GM23338 (cell line): ENCODE measurements around the gene COMMD7. TPM values are rescaled to one million over a fixed set of nuclear protein-coding genes. Genes with fewer than 3 reads are reported as not detected.
"Not testable (repeated sequence)": the region's sequence is repeated elsewhere in the genome, so short reads cannot be mapped to it uniquely, and the experiment has no call there.

Experiments
- ATAC-seq: fragments of 200-7000 bp; cut with Tn5 transposase; 3 replicates; pipeline ENCODE4 v1.9.1; 2020
- DNase-seq: peaks from one replicate; pipeline ENCODE4 v3.0.0-alpha.2; 2015; ENCODE audit warnings: low spot score
- H2AFZ ChIP-seq: fragments of 200-600 bp; sonication (generic); 2 replicates; pipeline ENCODE4 v1.8.0; 2016; ENCODE audit warnings: antibody characterized with exemption, mild to moderate bottlenecking, moderate library complexity
- H3F3A ChIP-seq: fragments of 200-600 bp; sonication (generic); replicated peaks from 2 replicates; pipeline ENCODE4 v1.8.0; 2017; ENCODE audit warnings: antibody characterized with exemption, mixed run types, low read depth
- H3K27ac ChIP-seq: fragments of 200-600 bp; sonication (generic); 2 replicates; pipeline ENCODE4 v1.6.1; 2016; ENCODE audit warnings: low read depth
- H3K27me3 ChIP-seq: fragments of 200-600 bp; sonication (generic); 2 replicates; pipeline ENCODE4 v1.8.0; 2016; ENCODE audit warnings: mild to moderate bottlenecking, mixed run types, moderate library complexity; ENCODE audit not compliant: insufficient read depth
- H3K36me3 ChIP-seq: fragments of 200-600 bp; sonication (generic); 2 replicates; pipeline ENCODE4 v1.8.0; 2016; ENCODE audit warnings: mild to moderate bottlenecking; ENCODE audit not compliant: insufficient read depth
- H3K4me1 ChIP-seq: fragments of 200-600 bp; sonication (generic); 2 replicates; pipeline ENCODE4 v1.8.0; 2016; ENCODE audit warnings: mild to moderate bottlenecking, moderate library complexity; ENCODE audit not compliant: insufficient read depth
- H3K4me2 ChIP-seq: fragments of 200-600 bp; sonication (generic); 2 replicates; pipeline ENCODE4 v1.7.1; 2017; ENCODE audit warnings: mixed run types
- H3K4me3 ChIP-seq: fragments of 200-600 bp; sonication (generic); 2 replicates; pipeline ENCODE4 v1.6.1; 2016; ENCODE audit warnings: mixed run types
- H3K79me2 ChIP-seq: fragments of 200-600 bp; sonication (generic); replicated peaks from 2 replicates; pipeline ENCODE4 v1.8.0; 2017; ENCODE audit warnings: mild to moderate bottlenecking; ENCODE audit not compliant: insufficient read depth
- H3K9me2 ChIP-seq: fragments of 200-600 bp; sonication (generic); 2 replicates; pipeline ENCODE4 v1.8.0; 2017; ENCODE audit not compliant: insufficient read depth
- H4K20me1 ChIP-seq: fragments of 200-600 bp; sonication (generic); replicated peaks from 2 replicates; pipeline ENCODE4 v1.8.0; 2017; ENCODE audit warnings: mild to moderate bottlenecking; ENCODE audit not compliant: insufficient read depth
- H3K27ac Mint-ChIP-seq: 2 replicates; pipeline ENCODE4 v1.8.0; 2020; ENCODE audit warnings: inconsistent platforms, mild to moderate bottlenecking, moderate library complexity, mixed read lengths
- H3K27me3 Mint-ChIP-seq: 3 replicates; pipeline ENCODE4 v1.8.0; 2022; ENCODE audit warnings: low read depth, mild to moderate bottlenecking, moderate library complexity, mixed read lengths, inconsistent platforms; ENCODE audit not compliant: insufficient read depth, poor library complexity
- H3K36me3 Mint-ChIP-seq: 3 replicates; pipeline ENCODE4 v1.8.0; 2021; ENCODE audit warnings: low read depth, mild to moderate bottlenecking, inconsistent platforms, moderate library complexity, mixed read lengths
- H3K4me1 Mint-ChIP-seq: 3 replicates; pipeline ENCODE4 v1.8.0; 2020; ENCODE audit warnings: mild to moderate bottlenecking, inconsistent platforms, mixed read lengths
- H3K4me3 Mint-ChIP-seq: 3 replicates; pipeline ENCODE4 v1.8.0; 2021; ENCODE audit warnings: moderate library complexity, mild to moderate bottlenecking, inconsistent platforms, mixed read lengths
- H3K9me3 Mint-ChIP-seq: 3 replicates; pipeline ENCODE4 v1.8.0; 2020; ENCODE audit warnings: moderate library complexity, mild to moderate bottlenecking, inconsistent platforms, mixed read lengths
- CREB1 ChIP-seq: fragments of 250-450 bp; sonication (Bioruptor Pico); IDR thresholded peaks from 2 replicates; pipeline ENCODE4 v1.5.0; 2020; ENCODE audit warnings: low read depth, mild to moderate bottlenecking, moderate library complexity
- ETS1 ChIP-seq: IDR thresholded peaks from 2 replicates; pipeline ENCODE4 v1.6.1; 2016; ENCODE audit warnings: antibody characterized with exemption
- NANOG ChIP-seq: IDR thresholded peaks from 2 replicates; pipeline ENCODE4 v1.6.1; 2016; ENCODE audit warnings: antibody characterized with exemption, borderline replicate concordance
- POLR2AphosphoS5 ChIP-seq: IDR thresholded peaks from 2 replicates; pipeline ENCODE4 v1.6.1; 2016; ENCODE audit warnings: antibody characterized with exemption, low read depth
- STAT1 ChIP-seq: IDR thresholded peaks from one replicate; pipeline ENCODE4 v1.6.1; 2016; ENCODE audit warnings: antibody characterized with exemption; ENCODE audit not compliant: unreplicated experiment
- ZNF462 ChIP-seq: fragments of 250-450 bp; sonication (Bioruptor Pico); IDR thresholded peaks from 2 replicates; pipeline ENCODE4 v1.5.0; 2020; ENCODE audit warnings: mild to moderate bottlenecking, moderate library complexity
- polyA plus RNA-seq: library from polyadenylated mRNA; unstranded; fragments of >200 nt; fragmentation: Nextera tagmentation; extraction: Ambion mirVana; gene quantifications from 2 replicates; pipeline ENCODE4 v1.2.1, GENCODE V29; 2016
- total RNA-seq: library from RNA; depleted of rRNA; stranded (reverse); fragments of >200 nt; shearing (Covaris generic); gene quantifications from 2 replicates; pipeline ENCODE4 v1.2.3, GENCODE V29; 2014

Gene COMMD7
- total and polyA plus RNA-seq, 2 experiments from 2014 or later: 67.3 to 86.4 TPM

- TF ChIP-seq ZNF462 (CRISPR knock-in tag): no peak
- TF ChIP-seq NANOG: no peak
- no peak for TF ChIP-seq CREB1 (CRISPR knock-in tag)
- no peak for TF ChIP-seq POLR2AphosphoS5
- TF ChIP-seq STAT1: no peak
- TF ChIP-seq ETS1: no peak
These were observed 11.4 kb downstream of the COMMD7 start (continued) for GRCh38 chr20:32731882-32732266.

GRCh38 chr20:32729334-32729733, 13.9 kb downstream of the COMMD7 start:
- not testable (repeated sequence) for H3K4me3 ChIP-seq, H3K27ac Mint-ChIP-seq
- peaks cover 57% of the 10 kb centered on the region for H3K36me3 Mint-ChIP-seq

GRCh38 chr20:32728435-32728834, 14.8 kb downstream of the COMMD7 start:
- H3K36me3 ChIP-seq: peaks cover 29% of the 10 kb centered on the region
- not testable (repeated sequence) for H3K4me2 ChIP-seq, H3F3A ChIP-seq, H3K4me3 Mint-ChIP-seq, ATAC-seq, H3K4me3 ChIP-seq, H3K27me3 ChIP-seq, DNase-seq, H3K9me3 Mint-ChIP-seq, H3K9me2 ChIP-seq, H3K27me3 Mint-ChIP-seq, H2AFZ ChIP-seq
- peaks cover 17% of the 10 kb centered on the region for H3K4me1 Mint-ChIP-seq
- H3K27ac ChIP-seq: 0 out of 2 replicates have a peak overlapping the region, but pooled peaks have one; percentile 21
- H4K20me1 ChIP-seq: peaks cover 39% of the 10 kb centered on the region
- H3K36me3 Mint-ChIP-seq: peaks cover 57% of the 10 kb centered on the region
- peaks cover 87% of the 10 kb centered on the region for H3K79me2 ChIP-seq
- 0 out of 2 replicates have a peak overlapping the region, but pooled peaks have one; percentile 48 for H3K27ac Mint-ChIP-seq
- H3K4me1 ChIP-seq: peaks cover 20% of the 10 kb centered on the region

More at GRCh38 chr20:32729334-32729733, 13.9 kb downstream of the COMMD7 start:
- H3K27me3 ChIP-seq, H3K4me3 Mint-ChIP-seq, H3K27me3 Mint-ChIP-seq, H2AFZ ChIP-seq, H3K9me3 Mint-ChIP-seq, H3K27ac ChIP-seq, DNase-seq, H3K4me2 ChIP-seq, ATAC-seq, H3F3A ChIP-seq, H3K9me2 ChIP-seq: not testable (repeated sequence)
- H3K4me1 Mint-ChIP-seq: peaks cover 17% of the 10 kb centered on the region
- Histone ChIP-seq H4K20me1 (peaks cover 43% of the 10 kb centered on the region), H3K4me1 (peaks cover 20% of the 10 kb centered on the region), H3K36me3 (peaks cover 29% of the 10 kb centered on the region), H3K79me2 (peaks cover 96% of the 10 kb centered on the region)
